WTC11 (cell line): Measurements from ENCODE around the gene SEZ6L. TPM values are rescaled to one million over a fixed set of nuclear protein-coding genes. Genes with fewer than 3 reads are reported as not detected.

Source experiments
- ATAC-seq: fragments of 200-7000 bp; cut with Tn5 transposase; 2 replicates; pipeline ENCODE4 v1.10.0; 2021; ENCODE audit warnings: mild to moderate bottlenecking, moderate library complexity
- CTCF ChIA-PET: fragments of 300-600 bp; sonication (Branson Sonifier 250); formaldehyde crosslinking; loops from one replicate; lab custom pipeline; 2021; ENCODE audit warnings: antibody characterized with exemption; lab: Charles Lee
- POLR2A ChIA-PET: fragments of 350-600 bp; sonication (Branson Sonifier 250); formaldehyde crosslinking; loops from one replicate; lab custom pipeline; 2021; ENCODE audit warnings: antibody characterized with exemption; lab: Charles Lee
- DNase-seq: peaks from one replicate; pipeline ENCODE4 v3.0.0; 2021; ENCODE audit warnings: low spot score
- H3K27ac Mint-ChIP-seq: 2 replicates; pipeline ENCODE4 v1.8.0; 2021; ENCODE audit warnings: mixed read lengths
- H3K27me3 Mint-ChIP-seq: 2 replicates; pipeline ENCODE4 v1.8.0; 2021; ENCODE audit warnings: low read depth, mild to moderate bottlenecking, moderate library complexity, mixed read lengths
- H3K36me3 Mint-ChIP-seq: 2 replicates; pipeline ENCODE4 v1.8.0; 2021; ENCODE audit warnings: mixed read lengths
- H3K4me1 Mint-ChIP-seq: 2 replicates; pipeline ENCODE4 v1.8.0; 2022; ENCODE audit warnings: mixed read lengths
- H3K4me3 Mint-ChIP-seq: 2 replicates; pipeline ENCODE4 v1.8.0; 2021; ENCODE audit warnings: mild to moderate bottlenecking, moderate library complexity, mixed read lengths
- H3K9me3 Mint-ChIP-seq: 2 replicates; pipeline ENCODE4 v1.8.0; 2021; ENCODE audit warnings: mixed read lengths
- JAZF1 ChIP-seq: fragments of 250-450 bp; sonication (Bioruptor Pico); IDR thresholded peaks from 2 replicates; pipeline ENCODE4 v1.9.0; 2021; ENCODE audit warnings: moderate library complexity, mild to moderate bottlenecking, inconsistent platforms
- KAT7 ChIP-seq: sonication (generic); formaldehyde crosslinking; IDR thresholded peaks from 2 replicates; pipeline ENCODE4 v1.8.1; 2023; ENCODE audit warnings: missing genetic modification reagents, mild to moderate bottlenecking, borderline replicate concordance
- MYBL2 ChIP-seq: sonication (generic); formaldehyde crosslinking; IDR thresholded peaks from 2 replicates; pipeline ENCODE4 v1.8.1; 2023; ENCODE audit warnings: mild to moderate bottlenecking, moderate library complexity, missing genetic modification reagents
- NR3C1 ChIP-seq: sonication (generic); formaldehyde crosslinking; conservative IDR thresholded peaks from 2 replicates; pipeline ENCODE4 v1.8.1; 2023; ENCODE audit warnings: low read depth, mild to moderate bottlenecking, missing genetic modification reagents
- ZNF121 ChIP-seq: sonication (generic); formaldehyde crosslinking; IDR thresholded peaks from 2 replicates; pipeline ENCODE4 v1.8.0; 2023; ENCODE audit warnings: missing genetic modification reagents
- ZNF219 ChIP-seq: sonication (generic); formaldehyde crosslinking; IDR thresholded peaks from 2 replicates; pipeline ENCODE4 v1.8.0; 2023; ENCODE audit warnings: missing genetic modification reagents, mild to moderate bottlenecking, borderline replicate concordance
- ZNF317 ChIP-seq: sonication (generic); formaldehyde crosslinking; IDR thresholded peaks from 2 replicates; pipeline ENCODE4 v1.8.1; 2023; ENCODE audit warnings: low read depth, mild to moderate bottlenecking, moderate library complexity, missing genetic modification reagents, borderline replicate concordance
- total RNA-seq: library from RNA; stranded (reverse); gene quantifications from 3 replicates; pipeline ENCODE4 v1.2.3, GENCODE V29; 2021
- TF ChIP-seq, protein P1 (sequence below): sonication (generic); formaldehyde crosslinking; IDR thresholded peaks from 2 replicates; pipeline ENCODE4 v1.8.1; 2023; ENCODE audit warnings: mild to moderate bottlenecking, missing genetic modification reagents, moderate library complexity
- TF ChIP-seq, protein P2 (sequence below): fragments of 250-450 bp; sonication (Bioruptor Pico); IDR thresholded peaks from 2 replicates; pipeline ENCODE4 v1.9.0; 2021; ENCODE audit warnings: moderate library complexity, mild to moderate bottlenecking, inconsistent platforms, borderline replicate concordance
- TF ChIP-seq, protein P3 (sequence below): sonication (generic); formaldehyde crosslinking; IDR thresholded peaks from 2 replicates; pipeline ENCODE4 v1.8.1; 2023; ENCODE audit warnings: mild to moderate bottlenecking, moderate library complexity, missing genetic modification reagents
- TF ChIP-seq, protein P4 (sequence below): sonication (generic); formaldehyde crosslinking; IDR thresholded peaks from 2 replicates; pipeline ENCODE4 v1.8.0; 2022; ENCODE audit warnings: mild to moderate bottlenecking, missing genetic modification reagents
- TF ChIP-seq, protein P5 (sequence below): sonication (generic); formaldehyde crosslinking; IDR thresholded peaks from 2 replicates; pipeline ENCODE4 v1.8.0; 2022; ENCODE audit warnings: mild to moderate bottlenecking, missing genetic modification reagents
- TF ChIP-seq, protein P6 (sequence below): fragments of 250-450 bp; sonication (Bioruptor Pico); IDR thresholded peaks from 2 replicates; pipeline ENCODE4 v1.9.0; 2021; ENCODE audit warnings: mild to moderate bottlenecking

SEZ6L gene
- total RNA-seq, 1 experiment from 2014 or later = 0.57 TPM

DNA sequence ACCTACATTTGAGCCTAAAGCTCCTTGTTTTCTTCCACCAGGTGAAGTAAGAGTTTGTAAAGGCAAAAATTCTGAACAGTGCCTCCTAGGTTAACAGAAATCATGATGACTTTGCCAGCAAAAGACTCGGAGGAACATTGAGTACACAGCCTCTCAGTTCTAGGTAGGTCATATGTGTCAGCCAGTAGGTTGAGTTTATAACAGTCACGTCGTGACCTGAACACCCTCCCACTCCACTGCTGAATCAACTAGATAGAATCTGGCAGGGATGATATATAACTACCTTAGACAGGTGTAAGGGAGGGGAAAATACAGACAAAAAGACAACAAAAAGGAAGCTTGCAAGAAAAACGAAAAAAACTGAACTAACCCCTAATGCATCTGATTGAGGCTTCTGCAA, 247.0 kb downstream of the SEZ6L start:
- H3K36me3 Mint-ChIP-seq = no peaks in the 10 kb centered on the region
- ChIA-PET POLR2A (interaction anchor here (1.0 to 1.4 kb wide), 3 partner anchors 11 to 67 kb away, joined by 3 read pairs; partner anchors contain the start of genes HPS4 and SRRD), CTCF (interaction anchor here (0.9 to 2.0 kb wide), 3 partner anchors 49 to 244 kb away, joined by 3 to 12 read pairs (median 7); no protein-coding TSS in a partner anchor)
- peaks cover 7% of the 10 kb centered on the region; the same call in 1 of the 2 replicates for H3K27me3 Mint-ChIP-seq
- H3K4me3 Mint-ChIP-seq = no peak overlapping the region
- DNase-seq (no peak), ATAC-seq (no peak)
- no peak overlapping the region for H3K27ac Mint-ChIP-seq
- TF ChIP-seq, protein P1, sequence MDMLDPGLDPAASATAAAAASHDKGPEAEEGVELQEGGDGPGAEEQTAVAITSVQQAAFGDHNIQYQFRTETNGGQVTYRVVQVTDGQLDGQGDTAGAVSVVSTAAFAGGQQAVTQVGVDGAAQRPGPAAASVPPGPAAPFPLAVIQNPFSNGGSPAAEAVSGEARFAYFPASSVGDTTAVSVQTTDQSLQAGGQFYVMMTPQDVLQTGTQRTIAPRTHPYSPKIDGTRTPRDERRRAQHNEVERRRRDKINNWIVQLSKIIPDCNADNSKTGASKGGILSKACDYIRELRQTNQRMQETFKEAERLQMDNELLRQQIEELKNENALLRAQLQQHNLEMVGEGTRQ (CRISPR knock-in tag) = no peak
- peaks cover 24% of the 10 kb centered on the region for H3K4me1 Mint-ChIP-seq
- no peaks in the 10 kb centered on the region for H3K9me3 Mint-ChIP-seq

DNA sequence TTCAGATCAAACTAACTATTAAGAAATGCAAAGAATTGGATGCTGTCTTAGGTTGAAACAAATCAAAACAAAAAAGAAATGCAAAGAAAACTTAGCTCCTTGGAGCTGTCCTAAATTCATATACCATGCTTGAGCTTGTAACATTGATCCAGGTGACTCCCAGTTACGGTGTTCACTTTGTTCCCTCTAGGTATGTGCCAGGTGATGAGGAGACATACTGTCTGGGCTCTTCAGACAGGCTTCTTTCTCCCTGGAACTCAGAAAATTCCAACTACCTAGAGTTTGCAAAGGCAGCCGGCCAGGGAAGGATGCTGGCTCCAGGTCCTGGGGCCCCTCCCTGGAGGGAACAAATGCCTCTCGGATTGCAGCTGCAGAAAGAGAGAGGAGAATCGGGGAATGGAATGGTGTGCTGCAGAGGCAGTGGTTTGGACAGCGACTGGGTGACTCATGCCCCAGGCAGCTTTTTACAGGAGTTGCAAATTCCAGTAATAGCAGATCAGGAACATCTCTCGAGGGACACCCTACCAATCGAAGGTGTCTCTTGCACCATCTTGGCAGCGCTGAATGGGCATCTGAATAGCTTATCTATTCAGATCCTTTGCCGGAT, 247.5 kb downstream of the SEZ6L start:
- H3K27me3 Mint-ChIP-seq = peaks cover 7% of the 10 kb centered on the region; the same call in 1 of the 2 replicates
- H3K27ac Mint-ChIP-seq = no peak overlapping the region
- no peaks in the 10 kb centered on the region for H3K9me3 Mint-ChIP-seq
- CTCF ChIA-PET = interaction anchor here (0.8 to 2.0 kb wide), 4 partner anchors 14 to 244 kb away, joined by 3 to 12 read pairs (median 5); no protein-coding TSS in a partner anchor
- peaks cover 24% of the 10 kb centered on the region for H3K4me1 Mint-ChIP-seq
- no peaks in the 10 kb centered on the region for H3K36me3 Mint-ChIP-seq
- POLR2A ChIA-PET = interaction anchor here (1.0 to 1.4 kb wide), 3 partner anchors 12 to 67 kb away, joined by 3 read pairs; partner anchors contain the start of genes HPS4 and SRRD
- no peak overlapping the region for H3K4me3 Mint-ChIP-seq
- TF ChIP-seq JAZF1 (no peak), ZNF317 (CRISPR knock-in tag) (no peak), ZNF219 (no peak), ZNF121 (CRISPR knock-in tag) (no peak), MYBL2 (CRISPR knock-in tag) (no peak), KAT7 (no peak), NR3C1 (CRISPR knock-in tag) (no peak)
- TF ChIP-seq, protein P2, sequence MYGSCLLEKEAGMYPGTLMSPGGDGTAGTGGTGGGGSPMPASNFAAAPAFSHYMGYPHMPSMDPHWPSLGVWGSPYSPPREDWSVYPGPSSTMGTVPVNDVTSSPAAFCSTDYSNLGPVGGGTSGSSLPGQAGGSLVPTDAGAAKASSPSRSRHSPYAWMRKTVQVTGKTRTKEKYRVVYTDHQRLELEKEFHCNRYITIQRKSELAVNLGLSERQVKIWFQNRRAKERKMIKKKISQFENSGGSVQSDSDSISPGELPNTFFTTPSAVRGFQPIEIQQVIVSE = no peak
- TF ChIP-seq, protein P3, sequence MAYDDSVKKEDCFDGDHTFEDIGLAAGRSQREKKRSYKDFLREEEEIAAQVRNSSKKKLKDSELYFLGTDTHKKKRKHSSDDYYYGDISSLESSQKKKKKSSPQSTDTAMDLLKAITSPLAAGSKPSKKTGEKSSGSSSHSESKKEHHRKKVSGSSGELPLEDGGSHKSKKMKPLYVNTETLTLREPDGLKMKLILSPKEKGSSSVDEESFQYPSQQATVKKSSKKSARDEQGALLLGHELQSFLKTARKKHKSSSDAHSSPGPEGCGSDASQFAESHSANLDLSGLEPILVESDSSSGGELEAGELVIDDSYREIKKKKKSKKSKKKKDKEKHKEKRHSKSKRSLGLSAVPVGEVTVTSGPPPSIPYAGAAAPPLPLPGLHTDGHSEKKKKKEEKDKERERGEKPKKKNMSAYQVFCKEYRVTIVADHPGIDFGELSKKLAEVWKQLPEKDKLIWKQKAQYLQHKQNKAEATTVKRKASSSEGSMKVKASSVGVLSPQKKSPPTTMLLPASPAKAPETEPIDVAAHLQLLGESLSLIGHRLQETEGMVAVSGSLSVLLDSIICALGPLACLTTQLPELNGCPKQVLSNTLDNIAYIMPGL (CRISPR knock-in tag) = no peak
- TF ChIP-seq, protein P4, sequence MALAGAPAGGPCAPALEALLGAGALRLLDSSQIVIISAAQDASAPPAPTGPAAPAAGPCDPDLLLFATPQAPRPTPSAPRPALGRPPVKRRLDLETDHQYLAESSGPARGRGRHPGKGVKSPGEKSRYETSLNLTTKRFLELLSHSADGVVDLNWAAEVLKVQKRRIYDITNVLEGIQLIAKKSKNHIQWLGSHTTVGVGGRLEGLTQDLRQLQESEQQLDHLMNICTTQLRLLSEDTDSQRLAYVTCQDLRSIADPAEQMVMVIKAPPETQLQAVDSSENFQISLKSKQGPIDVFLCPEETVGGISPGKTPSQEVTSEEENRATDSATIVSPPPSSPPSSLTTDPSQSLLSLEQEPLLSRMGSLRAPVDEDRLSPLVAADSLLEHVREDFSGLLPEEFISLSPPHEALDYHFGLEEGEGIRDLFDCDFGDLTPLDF = no peak
- TF ChIP-seq, protein P5, sequence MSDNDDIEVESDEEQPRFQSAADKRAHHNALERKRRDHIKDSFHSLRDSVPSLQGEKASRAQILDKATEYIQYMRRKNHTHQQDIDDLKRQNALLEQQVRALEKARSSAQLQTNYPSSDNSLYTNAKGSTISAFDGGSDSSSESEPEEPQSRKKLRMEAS (CRISPR knock-in tag) = no peak
- TF ChIP-seq, protein P6, sequence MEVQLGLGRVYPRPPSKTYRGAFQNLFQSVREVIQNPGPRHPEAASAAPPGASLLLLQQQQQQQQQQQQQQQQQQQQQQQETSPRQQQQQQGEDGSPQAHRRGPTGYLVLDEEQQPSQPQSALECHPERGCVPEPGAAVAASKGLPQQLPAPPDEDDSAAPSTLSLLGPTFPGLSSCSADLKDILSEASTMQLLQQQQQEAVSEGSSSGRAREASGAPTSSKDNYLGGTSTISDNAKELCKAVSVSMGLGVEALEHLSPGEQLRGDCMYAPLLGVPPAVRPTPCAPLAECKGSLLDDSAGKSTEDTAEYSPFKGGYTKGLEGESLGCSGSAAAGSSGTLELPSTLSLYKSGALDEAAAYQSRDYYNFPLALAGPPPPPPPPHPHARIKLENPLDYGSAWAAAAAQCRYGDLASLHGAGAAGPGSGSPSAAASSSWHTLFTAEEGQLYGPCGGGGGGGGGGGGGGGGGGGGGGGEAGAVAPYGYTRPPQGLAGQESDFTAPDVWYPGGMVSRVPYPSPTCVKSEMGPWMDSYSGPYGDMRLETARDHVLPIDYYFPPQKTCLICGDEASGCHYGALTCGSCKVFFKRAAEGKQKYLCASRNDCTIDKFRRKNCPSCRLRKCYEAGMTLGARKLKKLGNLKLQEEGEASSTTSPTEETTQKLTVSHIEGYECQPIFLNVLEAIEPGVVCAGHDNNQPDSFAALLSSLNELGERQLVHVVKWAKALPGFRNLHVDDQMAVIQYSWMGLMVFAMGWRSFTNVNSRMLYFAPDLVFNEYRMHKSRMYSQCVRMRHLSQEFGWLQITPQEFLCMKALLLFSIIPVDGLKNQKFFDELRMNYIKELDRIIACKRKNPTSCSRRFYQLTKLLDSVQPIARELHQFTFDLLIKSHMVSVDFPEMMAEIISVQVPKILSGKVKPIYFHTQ (CRISPR knock-in tag) = no peak
- DNase-seq = peak; percentile 58
- ATAC-seq = peak; percentile 90
